GM19239 (cell line): Measurements from ENCODE around the gene MC1R.
"Not testable (repeated sequence)": the region's sequence is repeated elsewhere in the genome, so short reads cannot be mapped to it uniquely, and the experiment has no call there.

Experiments used
- DNase-seq: peaks from one replicate; pipeline ENCODE4 v3.0.0; 2011; ENCODE audit warnings: low spot score; ENCODE audit not compliant: insufficient read length
- FAIRE-seq: peaks from 2 replicates; lab custom pipeline; 2011; peaks lifted over from hg19 to GRCh38; lab: Jason Lieb, UNC

MC1R gene

DNA sequence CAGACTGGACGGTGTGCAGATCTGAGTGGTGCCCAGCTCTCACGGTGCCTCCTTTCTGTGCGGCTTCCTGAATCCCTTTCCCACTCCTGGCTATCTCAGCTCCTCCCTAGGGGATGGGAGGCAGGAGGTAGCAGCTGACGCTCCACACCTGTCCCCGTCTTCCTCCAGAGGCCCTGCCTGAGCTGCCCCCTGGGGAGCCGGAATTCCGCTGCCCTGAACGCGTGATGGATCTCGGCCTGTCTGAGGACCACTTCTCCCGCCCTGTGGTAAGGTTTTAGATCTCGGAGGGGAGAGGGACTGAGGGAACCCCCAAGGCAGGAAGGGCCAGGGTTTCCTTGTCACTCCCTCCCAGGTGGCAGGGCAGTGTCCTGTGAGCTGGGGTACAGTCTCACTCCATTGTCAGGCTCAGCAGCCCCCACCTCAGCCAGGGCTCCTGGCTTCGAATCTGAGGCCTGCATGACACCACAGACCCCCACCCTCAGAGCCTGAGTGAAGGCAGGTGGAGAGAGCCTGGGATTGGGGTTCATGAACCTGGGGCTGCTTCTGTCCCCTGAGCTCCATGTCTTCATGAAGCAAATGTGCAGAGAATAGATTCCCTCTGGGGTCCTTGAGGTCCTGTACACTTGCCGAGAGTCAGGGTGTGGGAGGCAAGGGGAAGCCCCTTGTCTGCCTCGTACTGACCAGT, 36.5 kb downstream of the MC1R start:
- DNase-seq, result no peak
- FAIRE-seq, result no peak

DNA sequence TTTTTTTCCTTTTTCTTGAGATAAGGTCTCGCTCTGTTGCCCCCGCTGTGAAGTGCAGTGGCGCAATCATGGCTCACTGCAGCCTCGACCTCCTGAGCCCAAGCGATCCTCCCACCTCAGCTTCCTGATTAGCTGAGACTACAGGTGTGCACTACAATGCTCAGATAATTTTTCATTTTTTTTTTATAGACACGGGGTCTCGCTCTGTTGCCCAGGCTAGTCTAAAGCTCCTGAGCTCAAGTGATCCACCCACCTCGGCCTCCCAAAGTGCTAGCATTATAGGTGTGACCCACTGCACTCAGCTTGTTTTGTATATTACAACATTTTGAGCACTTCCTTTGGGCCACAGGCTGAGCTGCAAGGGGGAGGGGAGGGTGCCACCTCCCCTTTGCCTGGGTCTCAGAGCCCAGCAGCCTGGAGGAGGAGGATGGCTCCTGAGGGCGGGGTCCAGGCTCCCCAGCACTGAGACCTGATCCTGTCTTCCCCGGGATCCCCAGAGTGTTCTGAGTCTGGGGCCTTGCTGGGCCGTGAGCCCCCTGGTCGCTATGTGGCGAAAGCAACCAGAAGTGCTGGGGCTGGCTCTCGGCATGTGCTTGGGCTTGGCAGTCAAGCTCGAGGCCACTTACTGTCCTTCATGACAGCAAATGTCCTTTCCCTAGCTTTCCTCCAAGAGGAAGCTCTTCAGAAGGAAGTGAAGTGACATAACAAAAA, 38.0 kb downstream of the MC1R start:
- FAIRE-seq, result no peak

DNA sequence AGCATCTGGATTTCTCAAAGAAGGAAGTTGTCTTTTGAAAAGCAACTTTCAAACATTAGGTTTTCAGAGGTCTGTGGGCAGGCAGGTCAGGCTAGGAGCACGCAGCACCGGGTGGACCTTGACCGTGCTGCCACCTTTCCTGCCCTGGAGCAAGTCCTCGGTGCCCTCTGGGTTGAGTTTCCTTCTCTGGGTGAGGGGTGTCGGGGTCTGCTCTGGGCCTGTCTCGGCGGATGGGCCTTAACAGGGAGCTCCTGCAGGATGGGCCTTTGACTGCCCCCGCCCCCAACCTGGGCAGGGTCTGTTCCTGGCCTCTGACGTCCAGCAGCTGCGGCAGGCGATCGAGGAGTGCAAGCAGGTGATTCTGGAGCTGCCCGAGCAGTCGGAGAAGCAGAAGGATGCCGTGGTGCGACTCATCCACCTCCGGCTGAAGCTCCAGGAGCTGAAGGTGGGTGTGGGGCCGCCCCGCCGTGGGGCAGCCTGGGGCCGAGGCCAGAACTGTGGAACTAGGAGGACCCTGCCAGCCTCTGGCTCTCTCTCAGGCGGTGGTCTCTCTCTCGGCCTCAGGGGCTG, 38.6 kb downstream of the MC1R start:
- DNase-seq (no peak), FAIRE-seq (no peak)

More for the DNA sequence above, 38.0 kb downstream of the MC1R start:
- no peak for DNase-seq

DNA sequence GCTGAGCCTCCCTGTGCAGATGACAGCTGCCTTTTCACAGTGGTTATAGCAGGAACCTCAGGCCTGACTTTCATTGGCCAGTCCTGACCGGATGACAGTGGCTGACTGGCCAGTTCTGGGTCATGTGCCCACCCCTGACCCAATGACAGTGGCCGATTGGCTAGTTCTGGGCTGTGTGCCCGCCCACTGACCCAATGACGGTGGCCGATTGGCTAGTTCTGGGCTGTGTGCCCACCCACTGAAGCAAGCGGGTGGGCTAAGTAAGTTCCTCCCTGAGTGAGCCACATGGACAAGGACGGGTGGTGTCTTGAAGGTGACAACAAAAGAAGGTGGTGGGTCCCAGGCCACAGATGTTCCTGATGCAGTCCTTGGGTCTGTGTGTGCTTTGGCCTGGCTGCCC, 39.4 kb downstream of the MC1R start:
- no peak for DNase-seq

DNA sequence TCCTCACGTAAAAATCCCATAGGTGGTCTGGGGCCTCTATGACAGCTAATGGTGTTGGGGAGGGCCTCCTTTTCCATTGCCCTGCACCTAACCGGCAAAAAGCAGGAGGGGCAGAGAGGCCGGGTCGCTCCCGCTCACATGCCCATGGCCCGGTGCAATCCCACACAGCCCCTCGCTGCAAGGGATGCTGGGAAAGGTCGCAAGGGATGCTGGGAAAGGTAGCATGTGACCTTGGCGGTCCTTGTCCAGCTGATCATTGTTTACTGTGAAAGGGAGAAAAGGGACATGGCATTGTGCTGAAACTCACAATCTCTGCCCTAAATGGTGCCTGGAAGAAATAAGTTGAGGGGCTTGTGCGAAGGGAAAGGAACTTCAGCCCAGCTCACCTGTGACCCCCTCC, 39.9 kb downstream of the MC1R start:
- no peak for FAIRE-seq
- DNase-seq, result no peak

More for the DNA sequence above, 39.4 kb downstream of the MC1R start:
- FAIRE-seq, result no peak

DNA sequence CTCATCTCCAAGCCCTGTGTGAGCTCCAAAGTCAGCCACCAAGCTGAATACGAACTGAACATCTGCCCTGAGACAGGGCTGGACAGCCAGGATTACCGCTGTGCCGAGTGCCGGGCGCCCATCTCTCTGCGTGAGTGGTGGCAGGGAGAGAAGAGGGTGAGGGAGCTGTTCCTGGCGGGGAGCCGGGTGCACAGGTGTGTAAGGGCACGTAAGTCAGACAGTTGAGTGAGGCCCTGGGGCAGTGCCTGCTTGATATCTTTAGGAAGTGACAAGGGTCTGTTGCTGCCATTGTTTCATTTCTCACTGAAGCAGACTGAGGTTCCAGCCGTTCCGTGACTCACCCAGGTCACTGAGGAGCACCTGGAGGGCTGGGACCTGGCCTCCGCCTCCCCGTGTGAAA, 42.3 kb downstream of the MC1R start:
- DNase-seq (no peak), FAIRE-seq (no peak)

DNA sequence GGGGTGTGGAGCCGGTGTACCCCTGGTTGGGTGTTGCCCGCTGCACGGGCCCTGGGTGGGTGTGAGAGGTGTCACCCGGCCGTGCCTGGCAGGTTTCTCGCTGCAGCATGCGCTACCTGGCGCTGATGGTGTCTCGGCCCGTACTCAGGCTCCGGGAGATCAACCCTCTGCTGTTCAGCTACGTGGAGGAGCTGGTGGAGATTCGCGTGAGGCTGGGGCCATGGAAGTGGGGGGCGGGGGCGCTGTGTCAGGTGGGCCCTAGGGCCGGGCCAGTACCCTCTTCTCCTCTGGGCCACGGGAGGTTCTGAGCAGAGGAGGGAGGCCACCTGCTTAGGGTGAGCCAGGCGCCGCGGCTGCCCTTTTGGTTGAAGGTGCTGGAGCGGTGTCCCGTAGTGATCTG, 43.3 kb downstream of the MC1R start:
- FAIRE-seq, result no peak
- DNase-seq, result no peak

DNA sequence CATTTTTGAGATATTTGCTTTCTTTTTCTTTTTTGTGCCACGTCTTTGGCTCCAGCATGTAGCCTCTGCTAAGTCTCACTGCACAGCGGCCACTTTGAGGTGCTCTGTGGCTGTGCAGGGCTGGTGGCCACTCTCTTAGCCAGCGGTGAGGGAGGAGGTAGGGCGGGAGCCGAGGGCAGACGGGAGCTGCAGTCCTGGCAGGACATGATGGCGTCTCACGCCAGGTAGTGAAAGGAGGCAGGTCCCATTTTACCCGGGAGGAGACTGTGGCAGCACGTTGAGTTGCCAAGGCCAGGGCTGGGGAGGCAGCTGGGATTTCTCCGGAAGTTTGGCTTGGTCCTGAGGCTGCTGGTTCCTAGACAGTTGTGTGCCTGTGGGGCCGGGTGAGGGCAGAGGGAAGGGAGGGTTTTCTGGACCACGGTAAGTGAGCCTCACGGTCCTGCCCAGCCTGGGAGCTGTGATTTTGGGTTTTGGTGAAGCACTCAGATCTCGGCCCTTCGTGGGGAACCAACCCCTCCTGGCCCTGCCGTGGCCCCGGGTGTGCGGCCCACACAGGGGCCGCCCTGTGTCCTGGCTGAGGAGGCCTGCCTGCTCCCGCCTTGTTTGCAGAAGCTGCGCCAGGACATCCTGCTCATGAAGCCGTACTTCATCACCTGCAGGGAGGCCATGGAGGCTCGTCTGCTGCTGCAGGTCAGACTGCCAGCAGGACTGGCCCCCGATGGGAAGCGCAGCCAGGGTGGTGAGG, 44.3 kb downstream of the MC1R start:
- no peak for DNase-seq
- no peak for FAIRE-seq

DNA sequence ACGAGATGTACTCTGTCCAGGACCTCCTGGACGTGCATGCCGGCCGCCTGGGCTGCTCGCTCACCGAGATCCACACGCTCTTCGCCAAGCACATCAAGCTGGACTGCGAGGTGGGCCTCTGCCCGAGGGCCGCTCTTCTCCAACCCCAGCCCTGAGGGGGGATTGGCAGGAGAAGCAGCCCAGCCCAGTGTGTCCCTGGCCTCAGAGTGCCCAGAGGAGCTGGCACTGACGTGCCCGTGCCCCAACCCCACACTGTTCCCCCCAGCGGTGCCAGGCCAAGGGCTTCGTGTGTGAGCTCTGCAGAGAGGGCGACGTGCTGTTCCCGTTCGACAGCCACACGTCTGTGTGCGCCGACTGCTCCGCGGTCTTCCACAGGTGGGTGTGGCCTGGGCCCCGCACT, 45.5 kb downstream of the MC1R start:
- DNase-seq (no peak), FAIRE-seq (no peak)

DNA sequence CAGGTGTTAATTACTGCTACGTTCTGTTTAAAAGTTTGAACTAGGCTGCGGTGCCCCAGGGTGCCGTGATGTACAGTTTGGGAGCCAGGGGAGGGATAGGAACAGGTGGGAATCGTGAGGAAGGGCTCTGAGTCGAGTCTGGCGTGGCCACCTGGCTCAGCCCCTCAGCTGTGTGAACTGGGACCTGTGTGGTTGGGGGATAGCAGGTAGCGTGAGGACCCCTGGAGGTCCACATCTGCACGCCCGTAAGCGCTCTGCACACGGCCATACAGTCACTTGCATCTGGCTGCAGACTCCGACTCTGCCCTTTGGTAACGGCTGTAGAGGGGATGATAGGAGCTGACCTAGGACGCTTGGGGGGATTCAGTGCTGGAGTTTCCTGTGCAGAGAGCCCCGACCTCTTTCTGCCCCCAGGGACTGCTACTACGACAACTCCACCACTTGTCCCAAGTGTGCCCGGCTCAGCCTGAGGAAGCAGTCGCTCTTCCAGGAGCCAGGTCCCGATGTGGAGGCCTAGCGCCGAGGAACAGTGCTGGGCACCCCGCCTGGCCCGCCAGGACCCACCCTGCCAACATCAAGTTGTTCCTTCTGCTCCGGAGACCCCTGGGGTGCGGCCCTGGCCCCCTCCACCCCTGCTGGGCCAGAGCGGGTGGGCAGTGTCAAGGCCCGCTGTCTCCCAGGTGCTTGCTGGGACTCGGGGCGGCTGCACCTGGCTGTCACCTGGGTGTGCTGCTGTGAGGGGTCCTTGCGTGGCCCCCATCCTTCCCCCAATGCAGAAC, 47.0 kb downstream of the MC1R start:
- FAIRE-seq (no peak), DNase-seq (no peak)

DNA sequence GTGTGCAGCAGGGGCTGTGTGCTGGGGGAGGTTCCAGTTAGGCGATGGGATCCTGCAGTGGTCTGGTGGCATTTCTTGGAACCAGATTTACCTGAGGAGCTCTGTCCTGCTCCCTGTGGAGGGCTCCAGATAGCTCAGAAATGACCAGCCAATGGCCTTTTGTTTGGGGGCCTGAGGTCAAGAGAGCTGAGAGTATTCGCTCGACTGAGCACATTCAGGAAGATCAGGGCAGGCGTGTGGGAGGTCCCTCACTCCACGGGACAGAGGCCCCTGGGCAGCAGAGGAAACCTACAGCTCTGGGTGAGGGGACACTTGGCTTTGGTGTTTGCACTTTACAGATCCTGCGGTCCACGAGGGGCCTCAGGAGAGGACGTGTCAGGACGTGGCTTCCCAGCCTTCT, 48.1 kb downstream of the MC1R start:
- no peak for FAIRE-seq

DNA sequence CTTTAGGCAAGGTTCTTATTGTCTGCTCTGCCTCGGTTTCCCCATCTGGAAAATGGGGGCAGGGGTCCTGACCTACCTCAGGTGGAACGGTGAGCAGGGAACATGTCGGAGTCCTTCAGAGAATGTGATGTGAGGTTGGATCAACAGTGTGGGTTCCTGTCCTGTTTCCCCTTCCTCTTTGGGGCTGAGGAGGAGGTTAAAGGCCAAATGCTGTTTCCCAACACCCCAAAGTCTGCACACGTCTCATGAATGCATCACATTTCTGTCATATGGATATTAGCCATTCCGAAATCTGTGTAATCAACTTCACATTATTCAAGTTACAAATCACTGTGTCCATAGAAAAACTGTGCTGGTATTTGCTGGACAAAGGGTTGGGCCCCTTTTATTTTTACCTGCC, 48.8 kb downstream of the MC1R start:
- not testable (repeated sequence) for FAIRE-seq, DNase-seq

More for the DNA sequence above, 48.1 kb downstream of the MC1R start:
- DNase-seq, result no peak

DNA sequence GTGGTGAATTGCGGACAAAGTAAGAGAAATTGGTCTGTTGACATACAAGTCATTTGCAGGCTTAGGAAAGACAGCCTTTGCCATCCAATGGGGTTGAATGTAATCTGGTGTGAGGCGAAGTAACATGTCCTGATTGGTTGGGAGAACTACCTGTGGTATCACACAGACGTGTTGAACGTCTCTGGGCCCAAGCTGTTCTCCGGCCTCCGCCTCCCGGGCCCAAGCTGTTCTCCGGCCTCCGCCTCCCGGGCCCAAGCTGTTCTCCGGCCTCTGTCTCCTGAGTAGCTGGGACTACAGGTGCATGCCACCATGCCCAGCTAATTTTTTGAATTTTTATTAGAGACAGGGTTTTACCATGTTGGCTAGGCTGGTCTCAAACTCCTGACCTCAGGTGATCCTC, 49.4 kb downstream of the MC1R start:
- DNase-seq, FAIRE-seq: not testable (repeated sequence)

DNA sequence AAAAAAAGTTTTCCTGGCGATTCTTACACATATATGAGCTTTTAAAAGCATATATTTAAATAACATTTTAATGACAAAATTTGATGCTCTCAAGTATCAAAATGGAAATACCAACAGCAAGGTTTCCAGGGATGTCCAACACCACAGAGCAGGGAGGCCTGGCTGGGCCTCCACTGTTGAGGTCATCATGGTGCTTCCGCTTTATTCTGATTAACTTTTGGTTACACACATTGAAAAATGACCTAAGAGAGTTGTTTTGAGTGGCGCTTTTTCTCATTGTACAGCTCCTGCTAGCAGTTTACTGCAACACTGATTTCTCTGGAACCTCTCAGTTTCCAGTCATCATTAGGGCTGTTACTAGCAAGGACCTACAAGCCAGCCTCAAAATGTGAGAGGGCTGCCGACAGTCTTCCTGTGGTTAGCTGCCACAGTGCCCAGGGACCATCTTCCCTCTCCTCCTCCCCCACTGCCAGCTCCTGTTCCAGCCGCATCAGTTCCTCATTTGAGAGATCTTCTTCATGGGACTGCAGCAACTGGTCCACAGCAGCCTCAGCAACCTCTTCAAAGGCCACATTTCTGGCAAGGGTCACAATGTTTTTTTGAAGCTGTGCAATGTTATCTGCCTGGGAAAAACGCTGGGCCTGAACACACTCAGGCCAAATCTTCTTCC, 51.2 kb downstream of the MC1R start:
- DNase-seq, result no peak
- no peak for FAIRE-seq
